SU-DHL-6 (cell line): ENCODE measurements around the gene NRSN2.

Experiments used
- CTCF ChIP-seq: fragments of 200-600 bp; sonication (generic); IDR thresholded peaks from one replicate; pipeline ENCODE4 v1.5.1; 2017; ENCODE audit warnings: antibody characterized with exemption, mild to moderate bottlenecking, low read length, moderate library complexity; ENCODE audit not compliant: insufficient read depth, poor library complexity, severe bottlenecking
- EZH2phosphoT487 ChIP-seq: fragments of 200-600 bp; sonication (generic), shearing (Covaris generic); conservative IDR thresholded peaks from 2 replicates; pipeline ENCODE4 v1.6.1; 2018; ENCODE audit warnings: mild to moderate bottlenecking, antibody characterized with exemption, low read length, moderate library complexity, mixed read lengths

- TF ChIP-seq CTCF (no peak), EZH2phosphoT487 (no peak)
Observed at GRCh38 chr20:325045-325888, 21.6 kb upstream of the NRSN2 start, which contains the start of gene SOX12.
